Activated naive CD8-positive, alpha-beta T cell treated with anti-CD3 and anti-CD28 coated beads, Interleukin-2, amount 50 U/mL, for 24 hours (primary cell): ENCODE results near the gene TBXAS1.

Experiments used
- ATAC-seq: fragments of 150-1000 bp; cut with Tn5 transposase; one replicate; pipeline ENCODE4 v1.10.0; 2021
- DNase-seq: peaks from one replicate; pipeline ENCODE4 v3.0.0; 2021
- H3K27ac Mint-ChIP-seq: one replicate; pipeline ENCODE4 v1.8.0; 2021; ENCODE audit warnings: mild to moderate bottlenecking, mixed read lengths
- H3K27me3 Mint-ChIP-seq: one replicate; pipeline ENCODE4 v1.8.0; 2021; ENCODE audit warnings: mixed read lengths
- H3K36me3 Mint-ChIP-seq: one replicate; pipeline ENCODE4 v1.8.0; 2021; ENCODE audit warnings: low read depth, mixed read lengths
- H3K4me1 Mint-ChIP-seq: one replicate; pipeline ENCODE4 v1.8.0; 2021; ENCODE audit warnings: mixed read lengths
- H3K4me3 Mint-ChIP-seq: one replicate; pipeline ENCODE4 v1.8.0; 2021; ENCODE audit warnings: mild to moderate bottlenecking, moderate library complexity, mixed read lengths
- H3K9me3 Mint-ChIP-seq: one replicate; pipeline ENCODE4 v1.8.0; 2021; ENCODE audit warnings: mixed read lengths

The TBXAS1 gene

GRCh38 chr7:140015471-140015970, 186.5 kb downstream of the TBXAS1 start:
- ATAC-seq (peak; percentile 16), DNase-seq (no peak)
- Mint-ChIP-seq H3K9me3 (no peaks in the 10 kb centered on the region), H3K27me3 (no peaks in the 10 kb centered on the region), H3K36me3 (no peaks in the 10 kb centered on the region), H3K27ac (no peak overlapping the region), H3K4me1 (no peaks in the 10 kb centered on the region), H3K4me3 (no peak overlapping the region)

- Mint-ChIP-seq H3K9me3 (no peaks in the 10 kb centered on the region), H3K4me3 (no peak overlapping the region), H3K36me3 (no peaks in the 10 kb centered on the region), H3K27ac (no peak overlapping the region), H3K4me1 (no peaks in the 10 kb centered on the region), H3K27me3 (no peaks in the 10 kb centered on the region)
- ATAC-seq (no peak), DNase-seq (no peak)
Measured at GRCh38 chr7:140016540-140016939, 187.5 kb downstream of the TBXAS1 start.

- Mint-ChIP-seq H3K4me1 (no peaks in the 10 kb centered on the region), H3K4me3 (no peak overlapping the region), H3K9me3 (no peaks in the 10 kb centered on the region), H3K27me3 (no peaks in the 10 kb centered on the region), H3K27ac (no peak overlapping the region), H3K36me3 (no peaks in the 10 kb centered on the region)
- ATAC-seq (no peak), DNase-seq (no peak)
Measured at GRCh38 chr7:140017034-140017433, 188.0 kb downstream of the TBXAS1 start.

- ATAC-seq (no peak), DNase-seq (no peak)
- Mint-ChIP-seq H3K4me1 (no peaks in the 10 kb centered on the region), H3K36me3 (no peaks in the 10 kb centered on the region), H3K4me3 (no peak overlapping the region), H3K27me3 (no peaks in the 10 kb centered on the region), H3K9me3 (no peaks in the 10 kb centered on the region), H3K27ac (no peak overlapping the region)
Measured at GRCh38 chr7:140017543-140017942, 188.5 kb downstream of the TBXAS1 start.

GRCh38 chr7:140018125-140019043, 189.3 kb downstream of the TBXAS1 start:
- DNase-seq (no peak), ATAC-seq (no peak)
- no peak overlapping the region for H3K4me3 Mint-ChIP-seq
- H3K36me3 Mint-ChIP-seq = no peaks in the 10 kb centered on the region
- H3K4me1 Mint-ChIP-seq = no peaks in the 10 kb centered on the region
- H3K27me3 Mint-ChIP-seq = no peaks in the 10 kb centered on the region
- H3K9me3 Mint-ChIP-seq = no peaks in the 10 kb centered on the region
- no peak overlapping the region for H3K27ac Mint-ChIP-seq

- no peak overlapping the region for H3K27ac Mint-ChIP-seq
- H3K36me3 Mint-ChIP-seq = no peaks in the 10 kb centered on the region
- H3K4me1 Mint-ChIP-seq = no peaks in the 10 kb centered on the region
- no peak overlapping the region for H3K4me3 Mint-ChIP-seq
- no peaks in the 10 kb centered on the region for H3K27me3 Mint-ChIP-seq
- no peak for DNase-seq
- no peak for ATAC-seq
- H3K9me3 Mint-ChIP-seq = no peaks in the 10 kb centered on the region
Measured at GRCh38 chr7:140019172-140019571, 190.1 kb downstream of the TBXAS1 start.

GRCh38 chr7:140019606-140020005, 190.5 kb downstream of the TBXAS1 start:
- DNase-seq = no peak
- no peaks in the 10 kb centered on the region for H3K9me3 Mint-ChIP-seq
- H3K27ac Mint-ChIP-seq = no peak overlapping the region
- H3K4me1 Mint-ChIP-seq = no peaks in the 10 kb centered on the region
- H3K36me3 Mint-ChIP-seq = peaks cover 2% of the 10 kb centered on the region
- no peak overlapping the region for H3K4me3 Mint-ChIP-seq
- H3K27me3 Mint-ChIP-seq = no peaks in the 10 kb centered on the region
- no peak for ATAC-seq

GRCh38 chr7:140021603-140022002, 192.5 kb downstream of the TBXAS1 start:
- peaks cover 4% of the 10 kb centered on the region for H3K36me3 Mint-ChIP-seq
- H3K27ac Mint-ChIP-seq = no peak overlapping the region
- H3K4me3 Mint-ChIP-seq = no peak overlapping the region
- no peak for ATAC-seq
- H3K9me3 Mint-ChIP-seq = no peaks in the 10 kb centered on the region
- H3K4me1 Mint-ChIP-seq = no peaks in the 10 kb centered on the region
- DNase-seq = no peak
- H3K27me3 Mint-ChIP-seq = no peaks in the 10 kb centered on the region

GRCh38 chr7:140022582-140023211, 193.6 kb downstream of the TBXAS1 start:
- no peak overlapping the region for H3K27ac Mint-ChIP-seq
- H3K4me1 Mint-ChIP-seq = no peaks in the 10 kb centered on the region
- DNase-seq (no peak), ATAC-seq (no peak)
- H3K27me3 Mint-ChIP-seq = no peaks in the 10 kb centered on the region
- H3K9me3 Mint-ChIP-seq = no peaks in the 10 kb centered on the region
- H3K36me3 Mint-ChIP-seq = peaks cover 6% of the 10 kb centered on the region
- no peak overlapping the region for H3K4me3 Mint-ChIP-seq

- no peak overlapping the region for H3K4me3 Mint-ChIP-seq
- H3K36me3 Mint-ChIP-seq = peaks cover 8% of the 10 kb centered on the region
- H3K4me1 Mint-ChIP-seq = no peaks in the 10 kb centered on the region
- H3K27ac Mint-ChIP-seq = no peak overlapping the region
- ATAC-seq = peak; percentile 48
- DNase-seq = no peak
- no peaks in the 10 kb centered on the region for H3K27me3 Mint-ChIP-seq
- no peaks in the 10 kb centered on the region for H3K9me3 Mint-ChIP-seq
Measured at GRCh38 chr7:140023728-140024127, 194.7 kb downstream of the TBXAS1 start.

- Mint-ChIP-seq H3K4me1 (no peaks in the 10 kb centered on the region), H3K27ac (no peak overlapping the region), H3K36me3 (peaks cover 9% of the 10 kb centered on the region), H3K27me3 (no peaks in the 10 kb centered on the region), H3K9me3 (no peaks in the 10 kb centered on the region), H3K4me3 (no peak overlapping the region)
- DNase-seq (no peak), ATAC-seq (no peak)
Measured at GRCh38 chr7:140024585-140024984, 195.5 kb downstream of the TBXAS1 start.

- Mint-ChIP-seq H3K27me3 (no peaks in the 10 kb centered on the region), H3K9me3 (no peaks in the 10 kb centered on the region), H3K4me3 (no peak overlapping the region), H3K36me3 (peaks cover 13% of the 10 kb centered on the region), H3K4me1 (no peaks in the 10 kb centered on the region), H3K27ac (no peak overlapping the region)
- ATAC-seq = no peak
- DNase-seq = no peak
Measured at GRCh38 chr7:140025241-140025640, 196.2 kb downstream of the TBXAS1 start.

GRCh38 chr7:140025814-140026433, 196.9 kb downstream of the TBXAS1 start:
- no peak overlapping the region for H3K27ac Mint-ChIP-seq
- no peak overlapping the region for H3K4me3 Mint-ChIP-seq
- no peaks in the 10 kb centered on the region for H3K27me3 Mint-ChIP-seq
- no peaks in the 10 kb centered on the region for H3K4me1 Mint-ChIP-seq
- ATAC-seq (no peak), DNase-seq (no peak)
- no peaks in the 10 kb centered on the region for H3K9me3 Mint-ChIP-seq
- H3K36me3 Mint-ChIP-seq = peaks cover 16% of the 10 kb centered on the region

GRCh38 chr7:140026935-140027334, 197.9 kb downstream of the TBXAS1 start:
- Mint-ChIP-seq H3K36me3 (peaks cover 19% of the 10 kb centered on the region), H3K9me3 (no peaks in the 10 kb centered on the region), H3K27me3 (no peaks in the 10 kb centered on the region), H3K4me1 (no peaks in the 10 kb centered on the region), H3K4me3 (no peak overlapping the region), H3K27ac (no peak overlapping the region)
- no peak for ATAC-seq
- no peak for DNase-seq

- Mint-ChIP-seq H3K36me3 (peaks cover 23% of the 10 kb centered on the region), H3K27me3 (no peaks in the 10 kb centered on the region), H3K9me3 (no peaks in the 10 kb centered on the region), H3K27ac (no peak overlapping the region), H3K4me1 (no peaks in the 10 kb centered on the region), H3K4me3 (no peak overlapping the region)
- no peak for ATAC-seq
- no peak for DNase-seq
Measured at GRCh38 chr7:140027858-140028257, 198.8 kb downstream of the TBXAS1 start.
